Measurements from ENCODE around the gene OR52I1.

OR52I1 gene

GRCh38 chr11:4605057-4605456 lies 11.2 kb downstream of the OR52I1 start:
- Mint-ChIP-seq H3K4me3 (no peak overlapping the region), H3K4me1 (ENCODE audit: low read depth) (peaks cover 40% of the 10 kb centered on the region), H3K27me3 (no peaks in the 10 kb centered on the region), H3K27ac (no peak overlapping the region), H3K9me3 (peaks cover 4% of the 10 kb centered on the region), H3K36me3 (ENCODE audit: low read depth) (peaks cover 28% of the 10 kb centered on the region)

DNA sequence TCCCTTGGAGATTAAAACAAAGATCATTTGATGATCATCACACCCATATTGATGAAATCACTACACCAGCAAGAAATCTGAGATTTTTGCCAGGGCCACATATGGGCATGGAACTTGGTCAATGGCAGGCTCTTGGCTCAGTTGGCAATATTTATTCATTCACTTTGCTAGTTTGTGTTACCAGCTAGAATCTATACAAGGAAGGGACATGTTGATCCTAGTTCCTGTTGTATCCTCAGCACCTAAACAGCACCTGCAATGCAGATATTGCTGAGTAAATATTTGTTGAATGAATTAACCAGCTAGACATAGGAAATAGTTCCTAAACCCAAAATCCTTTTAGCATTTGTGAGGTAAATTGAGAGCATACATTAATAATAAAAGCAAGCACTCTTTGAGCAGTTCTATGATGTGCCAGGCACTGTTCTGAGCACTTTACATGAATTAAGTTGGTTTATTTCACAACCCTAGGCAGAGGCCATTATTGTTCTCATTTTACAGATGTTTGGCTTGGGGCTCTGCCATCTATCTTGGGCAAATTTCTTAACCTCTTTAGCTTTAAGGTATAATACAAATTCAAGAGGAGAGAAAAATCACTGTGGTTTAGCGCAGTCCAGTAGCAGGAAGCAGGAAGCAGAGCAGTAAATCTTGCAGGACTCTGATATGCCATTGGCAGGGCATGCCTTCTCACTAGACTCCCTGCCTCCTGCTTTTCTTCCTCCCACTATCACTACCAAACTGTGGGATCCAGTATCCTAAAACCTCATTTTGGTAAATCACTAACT lies 12.6 kb downstream of the OR52I1 start:
- Mint-ChIP-seq H3K36me3 (ENCODE audit: low read depth) (peaks cover 18% of the 10 kb centered on the region), H3K27ac (peak overlapping the region; percentile 89), H3K4me3 (peak overlapping the region; percentile 88), H3K4me1 (ENCODE audit: low read depth) (peaks cover 47% of the 10 kb centered on the region), H3K9me3 (peaks cover 4% of the 10 kb centered on the region), H3K27me3 (no peaks in the 10 kb centered on the region)

DNA sequence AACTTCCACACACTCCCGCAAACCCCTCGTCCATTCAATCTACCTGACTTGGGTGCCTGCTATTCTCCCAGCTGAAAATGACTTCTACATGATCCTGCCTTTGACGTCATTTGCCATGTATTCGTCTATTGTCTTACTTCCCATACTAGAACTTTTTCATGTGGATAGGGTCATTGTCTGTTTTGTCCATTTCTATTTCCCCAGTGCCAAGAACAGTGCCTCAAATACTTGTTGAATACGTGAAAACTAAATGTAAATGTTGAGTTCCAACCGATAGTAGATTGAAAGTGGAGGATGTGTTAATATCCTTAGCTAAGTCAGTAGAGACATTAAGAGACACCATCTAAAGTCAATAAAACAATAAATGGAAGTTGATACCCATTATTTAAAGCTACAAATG lies 13.3 kb downstream of the OR52I1 start:
- Mint-ChIP-seq H3K27me3 (no peaks in the 10 kb centered on the region), H3K36me3 (ENCODE audit: low read depth) (peaks cover 13% of the 10 kb centered on the region), H3K9me3 (peaks cover 4% of the 10 kb centered on the region), H3K4me1 (ENCODE audit: low read depth) (peaks cover 47% of the 10 kb centered on the region), H3K27ac (peak overlapping the region; percentile 89), H3K4me3 (peak overlapping the region; percentile 88)

DNA sequence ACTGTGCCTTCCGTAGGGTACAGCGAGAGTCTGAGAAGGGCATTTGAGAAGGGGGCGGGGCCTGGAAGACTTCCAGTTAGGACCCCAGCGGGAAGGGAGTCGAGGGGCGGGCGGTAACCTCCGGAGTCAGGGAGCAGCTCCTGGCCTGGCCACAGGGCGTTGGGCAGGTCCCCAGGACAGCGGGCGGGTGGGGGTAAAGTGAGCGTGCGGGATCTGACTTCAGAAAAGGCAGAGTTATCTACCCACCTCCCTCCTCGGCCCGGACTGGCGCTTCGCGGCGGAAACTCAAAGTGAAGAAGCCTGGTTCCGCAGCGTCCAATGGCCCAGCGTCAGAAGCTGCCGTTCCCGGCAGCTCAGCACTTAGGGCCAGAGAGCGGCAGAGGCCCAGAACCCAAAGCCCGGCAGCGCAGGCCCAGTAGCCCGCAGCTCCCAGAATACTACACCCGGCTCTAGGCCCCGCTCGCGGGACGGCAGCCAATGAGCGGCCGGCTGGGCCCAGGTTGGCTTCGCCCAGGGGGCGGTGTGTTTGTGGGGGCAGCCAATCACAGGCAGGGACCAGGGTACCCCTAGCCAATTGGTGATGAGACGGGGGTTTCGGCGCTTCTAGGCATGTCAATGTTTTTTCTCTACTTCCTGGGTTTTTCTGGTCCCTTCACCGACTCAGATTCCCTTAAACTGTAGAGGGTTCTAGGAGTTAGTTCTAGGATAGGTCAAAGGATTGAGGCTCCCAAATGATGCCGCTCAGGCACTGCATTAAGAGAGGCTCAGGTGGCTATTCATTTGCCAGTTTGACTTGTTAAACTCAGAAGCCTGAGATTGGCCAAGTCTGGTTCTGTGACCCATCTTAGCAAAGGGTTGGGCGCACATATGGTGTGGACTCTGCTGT lies 14.2 kb downstream of the OR52I1 start, which contains the start of gene TRIM68:
TRIM68 (minus strand) TSS at position 451 of the 886 bp plus-strand sequence. CDS start 2,727 bp downstream, outside the sequence.
- Mint-ChIP-seq H3K4me1 (ENCODE audit: low read depth) (peaks cover 47% of the 10 kb centered on the region), H3K27me3 (no peaks in the 10 kb centered on the region), H3K27ac (peak within 1 kb of the TSS; percentile 89), H3K9me3 (peaks cover 4% of the 10 kb centered on the region), H3K36me3 (ENCODE audit: low read depth) (peaks cover 8% of the 10 kb centered on the region), H3K4me3 (peak within 1 kb of the TSS; percentile 88)

DNA sequence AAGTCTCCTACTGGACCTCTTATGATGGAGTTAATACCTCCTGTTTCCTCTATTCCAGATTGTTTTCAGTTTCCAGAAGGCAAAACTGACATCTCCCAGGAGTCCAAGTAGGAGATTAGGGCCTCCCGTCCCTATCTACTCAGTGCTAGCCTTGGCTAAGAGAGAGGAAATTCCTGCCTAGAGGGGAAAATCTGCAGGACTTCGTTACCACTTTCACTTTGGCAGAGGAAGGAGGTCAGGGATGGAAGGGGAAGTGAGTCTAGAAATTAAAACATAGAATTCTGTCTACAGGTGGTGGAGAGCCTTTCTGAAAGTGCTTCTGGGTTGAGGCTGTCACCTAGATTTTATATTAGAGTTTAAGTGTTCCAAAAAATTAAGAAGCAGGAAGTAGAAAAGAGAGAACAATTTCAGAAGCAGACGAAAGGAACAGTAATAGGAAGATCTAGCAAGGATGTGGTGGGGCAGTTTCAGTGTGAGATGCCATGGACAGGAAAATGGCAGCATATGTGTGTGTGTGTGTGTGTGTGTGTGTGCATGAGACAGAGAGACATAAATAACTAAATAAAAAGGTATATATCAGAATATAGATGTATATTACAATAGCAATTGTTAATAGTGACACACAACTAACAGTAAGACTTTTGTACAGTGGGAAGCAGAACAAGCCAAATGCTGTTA lies 16.6 kb downstream of the OR52I1 start:
- no peaks in the 10 kb centered on the region for H3K36me3 Mint-ChIP-seq (ENCODE audit: low read depth)
- peaks cover 3% of the 10 kb centered on the region for H3K27me3 Mint-ChIP-seq
- H3K4me1 Mint-ChIP-seq (ENCODE audit: low read depth) = peaks cover 47% of the 10 kb centered on the region
- H3K27ac Mint-ChIP-seq = peak overlapping the region; percentile 87
- H3K9me3 Mint-ChIP-seq = peaks cover 4% of the 10 kb centered on the region
- H3K4me3 Mint-ChIP-seq = peak overlapping the region; percentile 72

GRCh38 chr11:4611986-4612385 lies 18.1 kb downstream of the OR52I1 start:
- peaks cover 11% of the 10 kb centered on the region for H3K27me3 Mint-ChIP-seq
- H3K9me3 Mint-ChIP-seq = peaks cover 4% of the 10 kb centered on the region
- no peak overlapping the region for H3K27ac Mint-ChIP-seq
- H3K36me3 Mint-ChIP-seq (ENCODE audit: low read depth) = no peaks in the 10 kb centered on the region
- H3K4me3 Mint-ChIP-seq = no peak overlapping the region
- H3K4me1 Mint-ChIP-seq (ENCODE audit: low read depth) = peaks cover 33% of the 10 kb centered on the region

- no peak overlapping the region for H3K4me3 Mint-ChIP-seq
- peaks cover 27% of the 10 kb centered on the region for H3K27me3 Mint-ChIP-seq
- H3K36me3 Mint-ChIP-seq (ENCODE audit: low read depth) = no peaks in the 10 kb centered on the region
- H3K9me3 Mint-ChIP-seq = no peaks in the 10 kb centered on the region
- H3K27ac Mint-ChIP-seq = no peak overlapping the region
- no peaks in the 10 kb centered on the region for H3K4me1 Mint-ChIP-seq (ENCODE audit: low read depth)
These were observed 22.1 kb downstream of the OR52I1 start for GRCh38 chr11:4615856-4616444.

DNA sequence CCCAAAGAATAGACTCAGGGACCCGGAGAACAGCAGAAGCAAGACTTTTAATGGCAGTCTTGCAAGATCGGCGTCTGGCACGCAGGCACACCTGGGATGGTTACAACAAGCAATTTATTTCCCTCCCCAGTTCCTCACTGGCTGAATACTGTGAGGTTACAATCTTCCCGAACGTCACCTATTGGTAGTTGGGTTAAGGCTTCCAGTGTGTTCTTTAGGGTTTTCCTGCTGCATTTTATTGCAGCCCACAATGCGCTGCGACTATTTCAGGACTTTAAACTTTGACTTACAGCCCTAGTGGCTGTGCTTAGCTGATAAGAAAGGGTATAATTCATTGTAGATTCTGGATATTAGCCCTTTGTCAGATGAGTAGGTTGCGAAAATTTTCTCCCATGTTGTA lies 25.7 kb downstream of the OR52I1 start:
- H3K27ac Mint-ChIP-seq = no peak overlapping the region
- H3K9me3 Mint-ChIP-seq = no peaks in the 10 kb centered on the region
- H3K36me3 Mint-ChIP-seq (ENCODE audit: low read depth) = no peaks in the 10 kb centered on the region
- H3K4me3 Mint-ChIP-seq = no peak overlapping the region
- H3K27me3 Mint-ChIP-seq = peaks cover 39% of the 10 kb centered on the region
- no peaks in the 10 kb centered on the region for H3K4me1 Mint-ChIP-seq (ENCODE audit: low read depth)

DNA sequence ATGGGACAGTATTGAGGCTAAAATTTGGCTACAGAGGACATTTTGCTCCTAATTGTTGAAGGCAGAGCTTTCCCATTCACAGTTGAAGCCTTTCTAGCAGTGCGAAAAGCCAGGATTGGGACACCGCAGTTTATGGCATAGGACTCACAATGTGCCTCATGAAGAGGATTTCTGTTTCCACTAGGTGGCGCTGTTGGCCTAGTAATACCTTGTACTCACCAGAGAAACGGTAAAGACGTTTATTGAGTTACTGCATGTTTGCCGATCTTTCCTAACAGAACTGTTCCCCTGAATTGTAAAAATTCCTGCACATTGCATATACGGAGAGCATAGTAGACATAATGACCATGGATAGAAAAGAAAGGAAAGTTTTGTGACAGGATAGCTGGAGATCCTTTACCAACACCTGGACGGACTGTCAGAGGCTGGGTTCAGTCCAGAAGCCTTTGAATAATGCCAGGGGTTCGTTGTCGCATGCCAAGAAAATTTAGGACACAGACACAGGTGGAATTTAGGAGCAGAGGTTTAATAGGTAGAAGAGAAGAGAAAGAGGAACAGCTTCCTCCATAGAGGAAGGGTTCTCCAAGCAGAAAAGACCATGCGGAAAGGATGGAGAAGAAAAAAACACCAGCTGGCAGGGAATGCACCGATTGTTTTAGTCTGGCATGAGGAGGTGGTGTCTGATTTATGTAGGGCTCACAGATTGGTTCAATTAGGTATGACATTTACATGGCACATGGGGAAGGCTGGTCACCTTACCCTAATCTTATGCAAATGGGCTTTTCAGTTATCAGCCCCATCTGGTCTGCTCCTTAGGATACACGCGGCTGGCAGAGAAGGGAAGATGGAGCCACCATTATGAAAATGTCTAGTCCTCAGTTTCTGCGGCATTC lies 32.6 kb downstream of the OR52I1 start:
- Mint-ChIP-seq H3K4me3 (no peak overlapping the region), H3K27ac (no peak overlapping the region), H3K36me3 (ENCODE audit: low read depth) (peaks cover 4% of the 10 kb centered on the region)

GRCh38 chr11:4636136-4636535 lies 42.3 kb downstream of the OR52I1 start:
- Mint-ChIP-seq H3K9me3 (no peaks in the 10 kb centered on the region), H3K27me3 (peaks cover 5% of the 10 kb centered on the region), H3K36me3 (ENCODE audit: low read depth) (no peaks in the 10 kb centered on the region), H3K27ac (no peak overlapping the region), H3K4me1 (ENCODE audit: low read depth) (no peaks in the 10 kb centered on the region), H3K4me3 (no peak overlapping the region)

More for the DNA sequence above, 32.6 kb downstream of the OR52I1 start:
- Mint-ChIP-seq H3K9me3 (peaks cover 7% of the 10 kb centered on the region), H3K4me1 (ENCODE audit: low read depth) (no peaks in the 10 kb centered on the region), H3K27me3 (peaks cover 44% of the 10 kb centered on the region)

GRCh38 chr11:4636962-4637661 lies 43.3 kb downstream of the OR52I1 start, which contains the start of gene OR51D1:
OR51D1 (plus strand) TSS chr11:4637477; CDS start chr11:4639791, 2,314 bp downstream.
- Mint-ChIP-seq H3K27ac (no peak within 1 kb of the TSS), H3K9me3 (no peaks in the 10 kb centered on the region), H3K36me3 (ENCODE audit: low read depth) (no peaks in the 10 kb centered on the region), H3K27me3 (peaks cover 1% of the 10 kb centered on the region), H3K4me1 (ENCODE audit: low read depth) (no peaks in the 10 kb centered on the region), H3K4me3 (no peak within 1 kb of the TSS)

GRCh38 chr11:4637662-4638047 lies 43.8 kb downstream of the OR52I1 start:
- Mint-ChIP-seq H3K4me3 (no peak overlapping the region), H3K9me3 (no peaks in the 10 kb centered on the region), H3K4me1 (ENCODE audit: low read depth) (no peaks in the 10 kb centered on the region), H3K27me3 (peaks cover 2% of the 10 kb centered on the region), H3K27ac (no peak overlapping the region), H3K36me3 (ENCODE audit: low read depth) (no peaks in the 10 kb centered on the region)

DNA sequence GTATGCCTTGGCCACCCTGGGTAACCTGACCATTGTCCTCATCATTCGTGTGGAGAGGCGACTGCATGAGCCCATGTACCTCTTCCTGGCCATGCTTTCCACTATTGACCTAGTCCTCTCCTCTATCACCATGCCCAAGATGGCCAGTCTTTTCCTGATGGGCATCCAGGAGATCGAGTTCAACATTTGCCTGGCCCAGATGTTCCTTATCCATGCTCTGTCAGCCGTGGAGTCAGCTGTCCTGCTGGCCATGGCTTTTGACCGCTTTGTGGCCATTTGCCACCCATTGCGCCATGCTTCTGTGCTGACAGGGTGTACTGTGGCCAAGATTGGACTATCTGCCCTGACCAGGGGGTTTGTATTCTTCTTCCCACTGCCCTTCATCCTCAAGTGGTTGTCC lies 46.1 kb downstream of the OR52I1 start:
- Mint-ChIP-seq H3K4me3 (no peak overlapping the region), H3K27ac (no peak overlapping the region), H3K9me3 (no peaks in the 10 kb centered on the region), H3K4me1 (ENCODE audit: low read depth) (no peaks in the 10 kb centered on the region), H3K27me3 (peaks cover 7% of the 10 kb centered on the region), H3K36me3 (ENCODE audit: low read depth) (no peaks in the 10 kb centered on the region)

Measured in stimulated activated naive CD8-positive, alpha-beta T cell treated with anti-CD3 and anti-CD28 coated beads, Interleukin-15, Interleukin-2, amounts not matched to agents 100 ng/mL and 50 ng/mL, for 24 hours (primary cell).